SK-N-SH (cell line): ENCODE results near the gene DMGDH.

ENCODE experiments used
- CTCF ChIP-seq: fragments of 200-600 bp; sonication (generic); IDR thresholded peaks from 2 replicates; pipeline ENCODE4 v1.6.1; 2017; ENCODE audit warnings: antibody characterized with exemption, mild to moderate bottlenecking, moderate library complexity
- EP300 ChIP-seq, 2 experiments: IDR thresholded peaks; 2 replicates each; pipeline versions ENCODE4 v1.4.0 to v1.6.1; 2012; ENCODE audit warnings: borderline replicate concordance in 1 of 2, low read depth in 1 of 2, low read length in 1 of 2
- POLR2AphosphoS5 ChIP-seq: IDR thresholded peaks from 2 replicates; pipeline ENCODE4 v1.6.1; 2012; ENCODE audit warnings: low read depth, low read length
- TF ChIP-seq, protein P1 (sequence below): IDR thresholded peaks from 2 replicates; pipeline ENCODE4 v1.4.0; 2012; ENCODE audit warnings: low read depth

- TF ChIP-seq CTCF (no peak), POLR2AphosphoS5 (no peak), EP300 (IDR thresholded peaks at IDR 0.05; ENCODE audit: borderline replicate concordance in 1 of 2, low read depth in 1 of 2, low read length in 1 of 2) (peak in 1 of 2 experiments; percentile 78; a peak in 2 of 4 replicates)
- TF ChIP-seq, protein P1, sequence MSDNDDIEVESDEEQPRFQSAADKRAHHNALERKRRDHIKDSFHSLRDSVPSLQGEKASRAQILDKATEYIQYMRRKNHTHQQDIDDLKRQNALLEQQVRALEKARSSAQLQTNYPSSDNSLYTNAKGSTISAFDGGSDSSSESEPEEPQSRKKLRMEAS: no peak
Measured at GRCh38 chr5:79030663-79031484, 38.6 kb downstream of the DMGDH start.
